PC-3 (cell line): ENCODE results near the gene GADD45GIP1. TPM values are rescaled to one million over a fixed set of nuclear protein-coding genes. Genes with fewer than 3 reads are reported as not detected.

Source experiments
- ATAC-seq: fragments of 200-7000 bp; cut with Tn5 transposase; 2 replicates; pipeline ENCODE4 v1.9.1; 2020; ENCODE audit warnings: mild to moderate bottlenecking, moderate library complexity
- BruUV-seq: library from RNA; stranded (reverse); fragments of 400-500 nt; replicated peaks from 2 replicates; lab custom pipeline; 2021; lab: Mats Ljungman, UMichigan
- CTCF ChIA-PET: fragments of 300-600 bp; sonication (Branson Sonifier 250); formaldehyde crosslinking; loops from one replicate; lab custom pipeline; 2022; ENCODE audit warnings: antibody characterized with exemption; lab: Charles Lee
- POLR2A ChIA-PET: fragments of 300-600 bp; sonication (Branson Sonifier 250); formaldehyde crosslinking; loops from one replicate; lab custom pipeline; 2022; ENCODE audit warnings: antibody characterized with exemption; ENCODE audit not compliant: unreplicated experiment; lab: Charles Lee
- DNase-seq: peaks from one replicate; pipeline ENCODE4 v3.0.0-alpha.2; 2015
- H2AFZ ChIP-seq: fragments of 300-600 bp; sonication (generic); 2 replicates; pipeline ENCODE4 v1.6.0; 2016; ENCODE audit warnings: antibody characterized with exemption, low read length
- H3F3A ChIP-seq: fragments of 300-600 bp; sonication (generic); one replicate; pipeline ENCODE4 v1.6.0; 2017; ENCODE audit warnings: antibody characterized with exemption, low read length, control low read depth, mild to moderate bottlenecking; ENCODE audit not compliant: unreplicated experiment
- H3K27ac ChIP-seq: fragments of 300-600 bp; sonication (generic); 2 replicates; pipeline ENCODE4 v1.5.1; 2016; ENCODE audit warnings: mild to moderate bottlenecking, low read length
- H3K27me3 ChIP-seq: fragments of 300-600 bp; sonication (generic); 2 replicates; pipeline ENCODE4 v1.6.1; 2016; ENCODE audit warnings: low read length, mixed read lengths
- H3K36me3 ChIP-seq: fragments of 300-600 bp; sonication (generic); 2 replicates; pipeline ENCODE4 v1.6.1; 2016; ENCODE audit warnings: low read depth, mixed run types, low read length, mixed read lengths
- H3K4me1 ChIP-seq: fragments of 300-600 bp; sonication (generic); 2 replicates; pipeline ENCODE4 v1.5.1; 2016; ENCODE audit warnings: low read length; ENCODE audit not compliant: insufficient read depth
- H3K4me2 ChIP-seq: fragments of 300-600 bp; sonication (generic); 2 replicates; pipeline ENCODE4 v1.6.0; 2016; ENCODE audit warnings: low read length
- H3K4me3 ChIP-seq: fragments of 300-600 bp; sonication (generic); 2 replicates; pipeline ENCODE4 v1.5.1; 2016; ENCODE audit warnings: mild to moderate bottlenecking, low read length, mixed read lengths
- H3K79me2 ChIP-seq: fragments of 300-600 bp; sonication (generic); 2 replicates; pipeline ENCODE4 v1.6.1; 2017; ENCODE audit warnings: low read length, mixed read lengths
- H3K9ac ChIP-seq: fragments of 300-600 bp; sonication (generic); 2 replicates; pipeline ENCODE4 v1.6.0; 2016; ENCODE audit warnings: mild to moderate bottlenecking, low read length
- H3K9me2 ChIP-seq: fragments of 300-600 bp; sonication (generic); replicated peaks from 2 replicates; pipeline ENCODE4 v1.6.1; 2016; ENCODE audit warnings: mixed run types, low read length, mixed read lengths
- H3K9me3 ChIP-seq: fragments of 300-600 bp; sonication (generic); 2 replicates; pipeline ENCODE4 v1.6.1; 2016; ENCODE audit warnings: low read length, mixed read lengths
- H4K20me1 ChIP-seq: fragments of 300-600 bp; sonication (generic); 2 replicates; pipeline ENCODE4 v1.6.1; 2016; ENCODE audit warnings: low read length, mixed read lengths
- EZH2 ChIP-seq: fragments of 300-600 bp; sonication (generic); IDR thresholded peaks from one replicate; pipeline ENCODE4 v1.6.1; 2017; ENCODE audit warnings: antibody characterized with exemption, mild to moderate bottlenecking, low read length; ENCODE audit not compliant: unreplicated experiment
- EZH2phosphoT487 ChIP-seq: fragments of 300-600 bp; sonication (generic); IDR thresholded peaks from 2 replicates; pipeline ENCODE4 v1.6.1; 2018; ENCODE audit warnings: mild to moderate bottlenecking, antibody characterized with exemption, low read length, borderline replicate concordance
- intact Hi-C: fragments of 100-400 bp; cut with micrococcal nuclease; formaldehyde crosslinking; loops from 2 replicates; pipeline ENCODE4 v1.9.0; 2023
- total RNA-seq: library from RNA; depleted of rRNA; stranded (reverse); fragments of >200 nt; gene quantifications from 2 replicates; pipeline ENCODE4 v1.2.3, GENCODE V29; 2014
- TF ChIP-seq, protein P1 (sequence below): fragments of 300-600 bp; sonication (generic); conservative IDR thresholded peaks from 2 replicates; pipeline ENCODE4 v1.5.1; 2017; ENCODE audit warnings: antibody characterized with exemption, low read depth, mild to moderate bottlenecking, low read length

GADD45GIP1 gene
- total RNA-seq, 1 experiment from 2014 or later = 219 TPM

DNA sequence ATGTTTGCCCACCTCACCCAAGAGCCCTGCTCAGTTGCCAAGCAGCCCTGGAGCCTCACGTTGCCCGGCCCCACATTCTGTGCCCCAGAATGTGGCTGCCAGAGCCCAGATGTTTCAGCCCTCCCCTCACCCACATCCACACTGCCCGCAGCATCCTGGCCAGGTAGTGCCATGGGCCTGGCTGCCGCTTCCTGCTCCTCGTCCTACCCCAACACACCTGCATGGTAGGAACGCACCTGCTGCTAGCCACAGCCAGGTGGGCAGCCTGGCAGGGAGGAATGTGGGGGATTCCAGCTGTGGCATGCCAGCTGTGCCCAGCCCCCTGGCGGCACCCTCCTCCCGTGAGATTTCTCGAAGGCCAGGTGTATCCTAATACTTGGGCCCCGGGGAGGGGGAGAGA, 30.8 kb upstream of the GADD45GIP1 start:
- no TSS peak for BruUV-seq
- no peaks in the 10 kb centered on the region for H3K36me3 ChIP-seq
- ChIA-PET CTCF (no interaction called here), POLR2A (no interaction called here)
- H3K4me2 ChIP-seq = no peak overlapping the region
- H3K27ac ChIP-seq = no peak overlapping the region
- no peaks in the 10 kb centered on the region for H4K20me1 ChIP-seq
- intact Hi-C loops = no loop called here
- no peak overlapping the region for H2AFZ ChIP-seq
- no peak overlapping the region for H3K4me3 ChIP-seq
- H3F3A ChIP-seq = no peaks in the 10 kb centered on the region
- no peaks in the 10 kb centered on the region for H3K27me3 ChIP-seq
- H3K9me2 ChIP-seq = no peaks in the 10 kb centered on the region
- ATAC-seq = no peak
- no peaks in the 10 kb centered on the region for H3K79me2 ChIP-seq
- no peak for DNase-seq
- H3K9me3 ChIP-seq = no peaks in the 10 kb centered on the region
- TF ChIP-seq EZH2 = no peak
- TF ChIP-seq, protein P1, sequence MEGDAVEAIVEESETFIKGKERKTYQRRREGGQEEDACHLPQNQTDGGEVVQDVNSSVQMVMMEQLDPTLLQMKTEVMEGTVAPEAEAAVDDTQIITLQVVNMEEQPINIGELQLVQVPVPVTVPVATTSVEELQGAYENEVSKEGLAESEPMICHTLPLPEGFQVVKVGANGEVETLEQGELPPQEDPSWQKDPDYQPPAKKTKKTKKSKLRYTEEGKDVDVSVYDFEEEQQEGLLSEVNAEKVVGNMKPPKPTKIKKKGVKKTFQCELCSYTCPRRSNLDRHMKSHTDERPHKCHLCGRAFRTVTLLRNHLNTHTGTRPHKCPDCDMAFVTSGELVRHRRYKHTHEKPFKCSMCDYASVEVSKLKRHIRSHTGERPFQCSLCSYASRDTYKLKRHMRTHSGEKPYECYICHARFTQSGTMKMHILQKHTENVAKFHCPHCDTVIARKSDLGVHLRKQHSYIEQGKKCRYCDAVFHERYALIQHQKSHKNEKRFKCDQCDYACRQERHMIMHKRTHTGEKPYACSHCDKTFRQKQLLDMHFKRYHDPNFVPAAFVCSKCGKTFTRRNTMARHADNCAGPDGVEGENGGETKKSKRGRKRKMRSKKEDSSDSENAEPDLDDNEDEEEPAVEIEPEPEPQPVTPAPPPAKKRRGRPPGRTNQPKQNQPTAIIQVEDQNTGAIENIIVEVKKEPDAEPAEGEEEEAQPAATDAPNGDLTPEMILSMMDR = no peak
- no peak for TF ChIP-seq EZH2phosphoT487
- no peaks in the 10 kb centered on the region for H3K4me1 ChIP-seq
- no peak overlapping the region for H3K9ac ChIP-seq

DNA sequence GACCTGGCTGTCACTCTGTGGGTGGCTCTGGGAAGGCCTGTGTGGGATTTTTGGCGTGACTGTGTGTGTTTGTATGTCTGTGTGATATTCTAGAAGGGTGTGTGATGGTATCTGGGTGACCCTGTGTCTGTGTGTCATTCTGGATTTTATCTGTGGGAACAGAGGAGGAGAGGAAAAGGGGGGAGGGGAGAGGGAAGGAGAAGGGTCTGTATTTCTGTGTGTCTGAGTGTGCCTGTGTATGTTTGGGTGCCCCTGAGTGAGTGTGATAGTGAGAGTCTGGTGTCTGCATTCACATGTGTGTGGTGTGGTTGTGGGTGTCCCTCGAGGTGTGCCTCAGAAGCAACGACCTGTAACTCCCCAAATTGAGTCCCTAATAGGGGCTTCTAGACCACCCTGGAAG, 30.2 kb upstream of the GADD45GIP1 start:
- Histone ChIP-seq H3K27me3 (no peaks in the 10 kb centered on the region), H3K4me3 (no peak overlapping the region), H3K36me3 (no peaks in the 10 kb centered on the region), H3K9ac (no peak overlapping the region), H4K20me1 (no peaks in the 10 kb centered on the region), H3K79me2 (no peaks in the 10 kb centered on the region), H3K9me3 (no peaks in the 10 kb centered on the region), H2AFZ (no peak overlapping the region), H3K27ac (no peak overlapping the region), H3K4me2 (no peak overlapping the region), H3K4me1 (no peaks in the 10 kb centered on the region), H3F3A (no peaks in the 10 kb centered on the region), H3K9me2 (no peaks in the 10 kb centered on the region)
- POLR2A ChIA-PET = no interaction called here
- ATAC-seq (no peak), DNase-seq (no peak)
- no TSS peak for BruUV-seq
- intact Hi-C loops = no loop called here
- CTCF ChIA-PET = no interaction called here
- TF ChIP-seq EZH2 (no peak), EZH2phosphoT487 (no peak)
- TF ChIP-seq, protein P1 = no peak

DNA sequence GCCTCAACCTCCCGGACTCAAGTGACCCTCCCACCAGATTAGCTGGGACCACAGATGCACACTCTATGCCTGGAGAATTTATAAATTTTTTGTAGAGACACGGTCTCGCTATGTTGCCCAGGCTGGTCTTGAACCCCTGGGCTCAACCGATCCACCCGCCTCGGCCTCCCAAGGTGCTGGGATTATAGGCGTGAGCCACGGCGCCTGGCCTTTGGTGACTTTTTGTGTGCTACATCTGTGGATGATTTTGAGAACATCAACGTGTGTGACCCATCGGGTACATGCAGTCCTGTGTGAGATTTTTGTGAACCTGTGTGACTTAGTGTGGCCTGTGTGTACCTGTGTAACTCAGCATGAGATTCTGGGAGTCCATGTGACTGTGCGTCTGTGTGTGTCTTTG, 29.7 kb upstream of the GADD45GIP1 start:
- intact Hi-C loops = no loop called here
- H3K27me3 ChIP-seq = no peaks in the 10 kb centered on the region
- no peaks in the 10 kb centered on the region for H3K79me2 ChIP-seq
- H3K9me3 ChIP-seq = no peaks in the 10 kb centered on the region
- no peak overlapping the region for H3K4me3 ChIP-seq
- no peaks in the 10 kb centered on the region for H3K9me2 ChIP-seq
- POLR2A ChIA-PET = no interaction called here
- no peaks in the 10 kb centered on the region for H3K36me3 ChIP-seq
- no TSS peak for BruUV-seq
- H3K4me2 ChIP-seq = no peak overlapping the region
- CTCF ChIA-PET = no interaction called here
- H4K20me1 ChIP-seq = no peaks in the 10 kb centered on the region
- no peak overlapping the region for H3K9ac ChIP-seq
- no peak for TF ChIP-seq EZH2
- TF ChIP-seq EZH2phosphoT487 = no peak
- TF ChIP-seq, protein P1 = no peak
- no peaks in the 10 kb centered on the region for H3F3A ChIP-seq
- DNase-seq (no peak), ATAC-seq (no peak)
- no peaks in the 10 kb centered on the region for H3K4me1 ChIP-seq
- H3K27ac ChIP-seq = no peak overlapping the region
- no peak overlapping the region for H2AFZ ChIP-seq
